Hepatocyte (in vitro differentiated cells): ENCODE data around the gene RFX7.

Source experiments
- CTCF ChIP-seq: fragments of 200-600 bp; sonication (generic); IDR thresholded peaks from 2 replicates; pipeline ENCODE4 v1.5.1; 2016; ENCODE audit warnings: antibody characterized with exemption, mild to moderate bottlenecking; ENCODE audit not compliant: poor library complexity
- EZH2phosphoT487 ChIP-seq: fragments of 200-600 bp; sonication (generic); IDR thresholded peaks from one replicate; pipeline ENCODE4 v1.6.1; 2018; ENCODE audit warnings: antibody characterized with exemption, mild to moderate bottlenecking, low read depth, moderate library complexity; ENCODE audit not compliant: unreplicated experiment, severe bottlenecking

- TF ChIP-seq CTCF = no peak
- no peak for TF ChIP-seq EZH2phosphoT487
Observed at GRCh38 chr15:56088389-56088788, 155.3 kb downstream of the RFX7 start.
